ENCODE measurements around the gene MINAR2.

GRCh38 chr5:129745997-129746396, 1.9 kb upstream of the MINAR2 start:
- TF ChIP-seq CTCF (IDR thresholded peaks at IDR 0.05): no peak
- no peak for TF ChIP-seq POLR2A (IDR thresholded peaks at IDR 0.05)
